ENCODE measurements around the gene AKAP17A.
"Not testable (repeated sequence)": the region's sequence is repeated elsewhere in the genome, so short reads cannot be mapped to it uniquely, and the experiment has no call there.

Gene AKAP17A

DNA sequence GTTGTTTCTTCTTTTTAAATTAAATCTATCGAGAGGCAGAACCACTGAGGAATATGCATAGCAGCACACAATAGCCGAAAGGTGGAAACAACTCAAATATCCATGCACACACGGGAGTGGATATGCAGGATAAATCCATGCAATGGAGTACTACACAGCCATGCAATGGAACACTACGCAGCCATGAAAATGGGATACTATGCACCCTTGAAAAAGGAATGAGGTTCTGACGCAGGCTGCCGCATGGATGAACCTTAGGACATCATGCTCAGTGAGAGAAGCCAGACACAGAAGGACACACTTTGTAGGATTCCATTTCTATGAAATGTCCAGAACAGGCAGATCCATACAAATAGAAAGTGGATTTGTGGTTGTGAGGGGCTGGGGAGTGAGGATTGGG is 36.0 kb upstream of the AKAP17A start:
- TF ChIP-seq, protein P1, sequence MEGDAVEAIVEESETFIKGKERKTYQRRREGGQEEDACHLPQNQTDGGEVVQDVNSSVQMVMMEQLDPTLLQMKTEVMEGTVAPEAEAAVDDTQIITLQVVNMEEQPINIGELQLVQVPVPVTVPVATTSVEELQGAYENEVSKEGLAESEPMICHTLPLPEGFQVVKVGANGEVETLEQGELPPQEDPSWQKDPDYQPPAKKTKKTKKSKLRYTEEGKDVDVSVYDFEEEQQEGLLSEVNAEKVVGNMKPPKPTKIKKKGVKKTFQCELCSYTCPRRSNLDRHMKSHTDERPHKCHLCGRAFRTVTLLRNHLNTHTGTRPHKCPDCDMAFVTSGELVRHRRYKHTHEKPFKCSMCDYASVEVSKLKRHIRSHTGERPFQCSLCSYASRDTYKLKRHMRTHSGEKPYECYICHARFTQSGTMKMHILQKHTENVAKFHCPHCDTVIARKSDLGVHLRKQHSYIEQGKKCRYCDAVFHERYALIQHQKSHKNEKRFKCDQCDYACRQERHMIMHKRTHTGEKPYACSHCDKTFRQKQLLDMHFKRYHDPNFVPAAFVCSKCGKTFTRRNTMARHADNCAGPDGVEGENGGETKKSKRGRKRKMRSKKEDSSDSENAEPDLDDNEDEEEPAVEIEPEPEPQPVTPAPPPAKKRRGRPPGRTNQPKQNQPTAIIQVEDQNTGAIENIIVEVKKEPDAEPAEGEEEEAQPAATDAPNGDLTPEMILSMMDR (conservative IDR thresholded peaks at IDR 0.05; ENCODE audit: low read depth, low read length), result no peak
- no peak for DNase-seq (ENCODE audit: low read depth)
- no peak overlapping the region for H3K4me3 ChIP-seq (ENCODE audit: low read depth, low read length)

DNA sequence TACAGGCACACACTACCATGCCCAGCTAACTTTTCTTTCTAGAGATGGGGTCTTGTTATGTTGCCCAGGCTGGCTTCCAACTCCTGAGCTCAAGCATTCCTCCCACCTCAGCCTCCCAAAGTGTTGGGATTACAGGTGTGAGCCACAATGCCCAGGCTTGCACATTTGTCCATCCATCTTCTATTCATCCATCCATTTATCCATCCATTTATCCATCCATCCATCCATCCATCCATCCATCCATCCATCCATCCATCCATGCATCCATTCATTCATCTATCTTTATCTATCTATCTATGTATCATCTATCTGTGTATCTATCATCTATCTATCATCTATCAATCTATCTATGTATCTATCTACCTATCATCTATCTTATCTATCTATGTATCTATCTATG is 34.0 kb upstream of the AKAP17A start:
- DNase-seq (ENCODE audit: low read depth); H3K4me3 ChIP-seq (ENCODE audit: low read depth, low read length): not testable (repeated sequence)

DNA sequence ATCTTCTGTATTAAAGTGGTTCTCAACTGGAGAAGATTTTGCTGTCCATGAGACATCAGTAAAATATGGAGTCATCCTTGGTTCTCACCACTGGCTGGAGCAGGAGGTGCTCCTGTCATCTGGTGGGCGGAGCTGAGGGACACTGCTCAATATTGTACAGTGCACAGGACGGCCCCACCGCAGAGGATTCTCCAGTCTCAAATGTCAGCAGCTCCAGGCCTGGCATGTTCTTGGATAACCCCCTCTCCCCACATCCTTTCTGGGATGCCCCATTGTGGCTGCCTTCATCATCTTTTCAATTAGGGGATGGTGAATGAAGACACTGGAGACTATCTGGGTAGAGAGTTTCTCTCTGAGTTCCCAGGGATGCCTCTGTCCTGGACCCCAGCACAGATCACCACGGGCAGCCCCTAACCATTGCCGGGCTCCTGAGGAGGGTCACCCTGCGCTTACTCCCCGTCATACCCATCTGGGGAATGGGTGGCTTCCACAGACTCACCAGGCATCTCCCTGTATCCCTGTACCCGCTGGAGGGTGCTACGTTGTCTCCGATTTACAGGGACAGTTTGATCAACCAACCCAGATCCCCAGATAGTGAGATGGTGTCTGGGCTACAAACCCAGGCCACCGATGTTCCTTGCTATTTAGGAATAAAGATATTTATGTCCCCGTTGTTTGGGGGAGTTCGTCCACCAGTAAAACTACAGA is 32.5 kb upstream of the AKAP17A start:
- TF ChIP-seq, protein P1 (conservative IDR thresholded peaks at IDR 0.05; ENCODE audit: low read depth, low read length), result no peak
- H3K4me3 ChIP-seq (ENCODE audit: low read depth, low read length), result no peak overlapping the region
- no peak for DNase-seq (ENCODE audit: low read depth)

DNA sequence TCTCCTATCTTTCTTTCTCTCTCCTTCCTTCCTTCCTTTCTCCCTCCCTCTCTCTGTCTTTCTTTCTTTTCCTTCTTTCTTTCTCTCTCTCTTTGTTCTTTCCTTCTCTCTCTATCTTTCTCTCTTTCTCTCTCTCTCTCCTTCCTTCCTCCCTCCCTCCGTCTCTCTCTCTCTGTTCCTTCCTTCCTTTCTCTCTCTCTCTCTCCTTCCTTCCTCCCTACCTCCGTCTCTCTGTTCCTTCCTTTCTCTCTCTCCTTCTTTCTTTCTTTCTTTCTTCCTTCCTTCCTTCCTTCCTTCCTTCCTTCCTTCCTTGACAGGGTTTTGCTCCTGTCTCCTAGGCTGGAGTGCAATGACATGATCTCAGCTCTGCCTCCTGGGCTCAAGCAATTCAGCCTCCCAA is 30.2 kb upstream of the AKAP17A start:
- TF ChIP-seq, protein P1 (conservative IDR thresholded peaks at IDR 0.05; ENCODE audit: low read depth, low read length), result no peak
- H3K4me3 ChIP-seq (ENCODE audit: low read depth, low read length), result no peak overlapping the region
- no peak for DNase-seq (ENCODE audit: low read depth)

DNA sequence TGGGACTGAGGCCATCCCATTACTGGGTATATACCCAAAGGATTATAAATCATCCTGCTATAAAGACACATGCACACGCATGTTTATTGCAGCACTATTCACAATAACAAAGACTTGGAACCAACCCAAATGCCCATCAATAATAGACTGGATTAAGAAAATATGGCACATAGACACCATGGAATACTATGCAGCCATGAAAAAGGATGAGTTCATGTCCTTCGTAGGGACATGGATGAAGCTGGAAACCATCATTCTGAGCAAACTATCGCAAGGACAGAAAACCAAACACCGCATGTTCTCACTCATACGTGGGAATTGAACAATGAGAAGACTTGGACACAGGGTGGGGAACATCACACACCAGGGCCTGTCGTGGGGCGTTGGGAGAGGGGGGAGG is 27.3 kb upstream of the AKAP17A start:
- DNase-seq (ENCODE audit: low read depth); H3K4me3 ChIP-seq (ENCODE audit: low read depth, low read length): not testable (repeated sequence)

DNA sequence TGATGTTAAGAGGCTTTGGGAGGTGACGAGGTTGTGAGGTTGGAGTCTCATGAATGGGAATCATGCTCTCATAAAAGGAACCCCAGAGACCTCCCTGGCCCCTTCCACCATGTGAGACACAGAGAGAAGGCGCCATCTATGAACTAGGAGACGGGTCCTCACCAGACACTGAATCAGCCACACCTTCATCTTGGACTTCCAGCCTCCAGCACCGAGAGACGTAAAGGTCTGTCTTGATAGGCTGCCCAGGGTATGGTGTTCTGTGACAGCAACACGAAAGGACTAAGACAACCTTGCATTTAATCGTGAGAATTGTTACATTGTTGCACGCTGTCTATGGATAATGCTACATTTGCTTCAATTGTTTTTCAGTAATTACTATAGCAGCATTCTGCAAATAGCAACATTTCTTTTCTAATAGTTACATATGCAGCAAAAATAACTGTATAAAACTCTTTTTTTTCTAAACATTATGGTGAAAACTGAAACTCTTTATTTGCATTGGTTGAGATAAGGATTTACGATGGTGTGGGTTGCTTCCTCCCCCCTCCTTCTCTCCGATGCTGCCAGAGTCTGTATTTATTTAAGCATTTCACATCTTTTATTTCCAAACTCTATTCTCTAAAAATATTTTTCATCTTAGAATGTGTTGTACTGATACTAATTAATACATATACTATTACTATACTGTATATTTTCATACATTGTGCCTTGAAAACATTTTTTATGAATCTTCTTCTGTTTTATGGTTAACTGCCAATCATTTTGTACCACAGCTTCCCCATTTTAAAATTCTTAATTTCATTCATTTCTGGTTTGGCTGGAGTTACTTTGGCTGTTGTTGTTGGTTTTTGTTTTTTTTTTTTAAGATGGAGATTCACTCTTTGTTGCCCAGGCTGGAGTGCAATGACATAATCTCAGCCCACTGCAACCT is 26.4 kb upstream of the AKAP17A start:
- no peak for DNase-seq (ENCODE audit: low read depth)
- TF ChIP-seq, protein P1 (conservative IDR thresholded peaks at IDR 0.05; ENCODE audit: low read depth, low read length), result no peak
- H3K4me3 ChIP-seq (ENCODE audit: low read depth, low read length), result no peak overlapping the region

DNA sequence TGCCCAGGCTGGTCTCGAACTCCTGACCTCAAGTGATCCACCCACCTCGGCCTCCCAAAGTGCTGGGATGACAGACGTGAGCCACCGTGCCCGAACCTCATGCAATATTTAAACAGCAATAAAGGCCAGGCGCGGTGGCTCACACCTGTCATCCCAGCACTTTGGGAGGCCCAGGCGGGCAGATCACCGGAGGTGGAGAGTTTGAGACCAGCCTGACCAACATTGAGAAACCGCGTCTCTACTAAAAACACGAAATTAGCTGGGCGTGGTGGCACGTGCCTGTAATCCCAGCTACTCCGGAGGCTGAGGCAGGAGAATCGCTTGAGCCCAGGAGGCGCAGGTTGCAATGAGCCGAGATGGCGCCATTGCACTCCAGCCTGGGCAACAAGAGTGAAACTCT is 17.2 kb upstream of the AKAP17A start:
- DNase-seq (ENCODE audit: low read depth); H3K4me3 ChIP-seq (ENCODE audit: low read depth, low read length): not testable (repeated sequence)

DNA sequence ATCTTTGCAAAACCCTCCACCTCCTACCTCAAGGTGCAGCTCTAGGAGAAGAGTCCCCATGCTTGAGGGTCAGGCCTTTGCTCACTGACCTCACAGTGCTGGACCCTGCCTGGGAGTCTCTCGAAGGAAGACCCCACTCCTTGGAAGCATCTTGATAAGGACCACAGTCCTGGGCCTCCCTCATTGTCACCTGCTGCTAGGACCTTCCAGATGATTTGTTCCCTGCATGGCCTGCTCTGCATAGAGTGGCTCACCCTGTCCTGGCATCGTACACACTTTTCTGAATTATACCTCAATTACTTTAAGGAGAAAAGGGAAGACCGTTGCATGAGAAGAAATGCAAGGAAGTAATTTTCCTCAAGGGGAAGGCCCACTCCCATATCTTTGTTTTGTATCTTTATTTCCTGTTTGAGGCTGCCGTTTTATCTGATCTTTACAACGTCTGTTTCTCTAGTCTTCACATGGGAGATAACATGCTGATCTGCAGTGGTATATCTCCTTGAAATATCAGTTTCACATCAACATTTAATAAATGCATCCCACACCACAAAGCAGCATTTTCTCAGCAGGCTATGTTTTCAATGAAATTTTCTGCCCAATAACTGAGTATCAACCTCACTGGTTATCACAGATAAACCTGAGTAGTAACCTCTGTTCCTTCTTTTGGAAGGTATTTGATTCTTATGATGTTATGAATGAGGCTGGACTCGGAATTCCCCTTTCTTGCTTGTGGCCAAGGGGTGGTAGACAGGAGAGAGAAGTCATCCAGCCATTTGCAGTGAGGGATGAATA is 15.0 kb upstream of the AKAP17A start:
- no peak for DNase-seq (ENCODE audit: low read depth)
- no peak overlapping the region for H3K4me3 ChIP-seq (ENCODE audit: low read depth, low read length)
- TF ChIP-seq, protein P1 (conservative IDR thresholded peaks at IDR 0.05; ENCODE audit: low read depth, low read length), result no peak
